Esophagus muscularis mucosa (tissue), 4 donors: ENCODE measurements around the gene CDHR3.

ENCODE experiments used
- EP300 ChIP-seq: sonication (generic); formaldehyde crosslinking; IDR thresholded peaks from one replicate; pipeline ENCODE4 v1.6.1; 2017; ENCODE audit warnings: antibody characterized with exemption
- POLR2AphosphoS5 ChIP-seq, 2 donors: sonication (generic); formaldehyde crosslinking; IDR thresholded peaks; one replicate each; pipeline ENCODE4 v1.6.1; 2017; ENCODE audit warnings: antibody characterized with exemption in 2 of 2
- TF ChIP-seq, protein P1 (sequence below), 3 experiments: fragments of 200-600 bp in 2 of 3; fragments of 450-650 bp in 1 of 3; sonication (generic) in 2 of 3; IDR thresholded peaks; one replicate each; pipeline ENCODE4 v1.5.1; 2017 to 2019; ENCODE audit warnings: antibody characterized with exemption in 3 of 3, mild to moderate bottlenecking in 2 of 3, moderate library complexity in 1 of 3

DNA sequence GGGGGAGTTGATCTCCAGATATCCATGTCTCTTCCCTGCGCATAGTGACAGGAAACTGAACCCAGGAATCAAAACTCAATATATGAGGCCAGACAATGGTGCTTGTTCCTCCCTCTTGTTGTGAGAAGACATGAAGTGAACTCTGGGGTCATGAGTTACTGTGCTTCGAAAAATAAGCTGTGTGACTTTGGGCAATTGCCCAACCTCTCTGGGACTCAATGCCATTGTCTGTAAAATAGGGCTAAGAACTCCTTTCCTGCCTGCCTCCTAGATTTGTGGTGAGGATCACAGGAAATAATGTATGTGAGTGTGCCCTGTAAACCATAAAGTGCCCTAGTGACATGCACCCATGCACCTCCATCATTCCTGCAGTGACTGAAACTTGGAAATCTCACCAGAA is 100.6 kb downstream of the CDHR3 start:
- TF ChIP-seq, protein P1, sequence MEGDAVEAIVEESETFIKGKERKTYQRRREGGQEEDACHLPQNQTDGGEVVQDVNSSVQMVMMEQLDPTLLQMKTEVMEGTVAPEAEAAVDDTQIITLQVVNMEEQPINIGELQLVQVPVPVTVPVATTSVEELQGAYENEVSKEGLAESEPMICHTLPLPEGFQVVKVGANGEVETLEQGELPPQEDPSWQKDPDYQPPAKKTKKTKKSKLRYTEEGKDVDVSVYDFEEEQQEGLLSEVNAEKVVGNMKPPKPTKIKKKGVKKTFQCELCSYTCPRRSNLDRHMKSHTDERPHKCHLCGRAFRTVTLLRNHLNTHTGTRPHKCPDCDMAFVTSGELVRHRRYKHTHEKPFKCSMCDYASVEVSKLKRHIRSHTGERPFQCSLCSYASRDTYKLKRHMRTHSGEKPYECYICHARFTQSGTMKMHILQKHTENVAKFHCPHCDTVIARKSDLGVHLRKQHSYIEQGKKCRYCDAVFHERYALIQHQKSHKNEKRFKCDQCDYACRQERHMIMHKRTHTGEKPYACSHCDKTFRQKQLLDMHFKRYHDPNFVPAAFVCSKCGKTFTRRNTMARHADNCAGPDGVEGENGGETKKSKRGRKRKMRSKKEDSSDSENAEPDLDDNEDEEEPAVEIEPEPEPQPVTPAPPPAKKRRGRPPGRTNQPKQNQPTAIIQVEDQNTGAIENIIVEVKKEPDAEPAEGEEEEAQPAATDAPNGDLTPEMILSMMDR (IDR thresholded peaks at IDR 0.05), result no peak
- no peak for TF ChIP-seq EP300
- TF ChIP-seq POLR2AphosphoS5 (IDR thresholded peaks at IDR 0.05), result no peak
